Neural progenitor cell (in vitro differentiated cells): ENCODE data around the gene CGB5.

Experiments
- CTCF ChIP-seq: fragments of 200-600 bp; sonication (generic); IDR thresholded peaks from 2 replicates; pipeline ENCODE4 v1.5.1; 2017; ENCODE audit warnings: antibody characterized with exemption, mild to moderate bottlenecking
- EZH2 ChIP-seq: fragments of 200-600 bp; sonication (generic); IDR thresholded peaks from 2 replicates; pipeline ENCODE4 v1.6.1; 2017; ENCODE audit warnings: antibody characterized with exemption, mild to moderate bottlenecking, moderate library complexity

- TF ChIP-seq CTCF (no peak), EZH2 (no peak)
These were observed 42.6 kb downstream of the CGB5 start for GRCh38 chr19:49086296-49086695.
